Measurements from ENCODE around the gene GART. TPM values are rescaled to one million over a fixed set of nuclear protein-coding genes. Genes with fewer than 3 reads are reported as not detected.

GART gene
- total and polyA plus RNA-seq, 8 donors = 4.1 to 126 (median 47.8) TPM

- DNase-seq = no peak
- H3K27me3 ChIP-seq = no peaks in the 10 kb centered on the region
- H3K27ac ChIP-seq = no peak overlapping the region
- H3K36me3 ChIP-seq = peaks cover 0 to 3% (median 0%) of the 10 kb centered on the region in 4 donors
- no peak for TF ChIP-seq CTCF (IDR thresholded peaks at IDR 0.05)
- no peak for TF ChIP-seq POLR2A (IDR thresholded peaks at IDR 0.05)
- no peak for TF ChIP-seq EP300 (IDR thresholded peaks at IDR 0.05)
- no peak for TF ChIP-seq POLR2AphosphoS5 (IDR thresholded peaks at IDR 0.05)
- 91 to 98% (median 95%) methylated on average over 5 of the region's 5 CpGs for WGBS, 5 donors
- no peak overlapping the region for H3K4me3 ChIP-seq
- peaks cover 6 to 21% (median 15%) of the 10 kb centered on the region in 4 donors for H3K4me1 ChIP-seq
- H3K9me3 ChIP-seq = no peaks in the 10 kb centered on the region
- intact Hi-C loops (cut with DNase I; ENCODE audit: low total_unique reads) = no loop called here
Observed at GRCh38 chr21:33487996-33488395, 53.9 kb downstream of the GART start.

- H3K4me1 ChIP-seq = peaks cover 7 to 27% (median 22%) of the 10 kb centered on the region in 4 donors
- H3K27ac ChIP-seq = no peak overlapping the region
- no peaks in the 10 kb centered on the region for H3K27me3 ChIP-seq
- TF ChIP-seq CTCF (IDR thresholded peaks at IDR 0.05) (no peak), EP300 (IDR thresholded peaks at IDR 0.05) (no peak), POLR2AphosphoS5 (IDR thresholded peaks at IDR 0.05) (no peak), POLR2A (IDR thresholded peaks at IDR 0.05) (no peak)
- no peak overlapping the region for H3K4me3 ChIP-seq
- intact Hi-C loops (cut with DNase I; ENCODE audit: low total_unique reads) = no loop called here
- no peaks in the 10 kb centered on the region for H3K36me3 ChIP-seq
- H3K9me3 ChIP-seq = no peaks in the 10 kb centered on the region
- DNase-seq = peak in 1 of 2 donors; percentile 6
- 88 to 95% (median 90%) methylated on average over 8 to 9 of the region's 9 CpGs for WGBS, 5 donors
Observed at GRCh38 chr21:33481314-33481943, 60.5 kb downstream of the GART start.

GRCh38 chr21:33480481-33481103, 61.3 kb downstream of the GART start:
- H3K9me3 ChIP-seq = no peaks in the 10 kb centered on the region
- intact Hi-C loops (cut with DNase I; ENCODE audit: low total_unique reads) = no loop called here
- no peak for DNase-seq
- H3K36me3 ChIP-seq = no peaks in the 10 kb centered on the region
- H3K4me3 ChIP-seq = peak overlapping the region; percentile 79 to 98 (median 96)
- H3K27me3 ChIP-seq = no peaks in the 10 kb centered on the region
- peak overlapping the region; percentile 81 to 98 (median 97) for H3K27ac ChIP-seq
- TF ChIP-seq POLR2A (IDR thresholded peaks at IDR 0.05) = no peak
- TF ChIP-seq EP300 (IDR thresholded peaks at IDR 0.05) = no peak
- TF ChIP-seq CTCF (IDR thresholded peaks at IDR 0.05) = no peak
- TF ChIP-seq POLR2AphosphoS5 (IDR thresholded peaks at IDR 0.05) = no peak
- WGBS, 5 donors = 20 to 26% (median 22%) methylated on average over 17 of the region's 17 CpGs
- peaks cover 7 to 27% (median 22%) of the 10 kb centered on the region in 4 donors for H3K4me1 ChIP-seq

GRCh38 chr21:33479679-33480480, 62.0 kb downstream of the GART start, which contains the start of gene TMEM50B:
TSS of gene TMEM50B (minus strand) at chr21:33479974. CDS start at chr21:33468885, 11,089 bp downstream.
- intact Hi-C loops (cut with DNase I; ENCODE audit: low total_unique reads) = no loop called here
- peak; percentile 96 to 99 for DNase-seq

More at GRCh38 chr21:33479679-33480480, 62.0 kb downstream of the GART start, which contains the start of gene TMEM50B:
- H3K36me3 ChIP-seq = peaks cover 0 to 2% (median 0%) of the 10 kb centered on the region in 4 donors
- H3K4me1 ChIP-seq = peaks cover 7 to 27% (median 22%) of the 10 kb centered on the region in 4 donors
- peak within 1 kb of the TSS; percentile 97 to 98 (median 98) for H3K27ac ChIP-seq
- H3K9me3 ChIP-seq = no peaks in the 10 kb centered on the region
- WGBS, 5 donors = 0 to 1% (median 1%) methylated on average over 19 to 93 of the region's 93 CpGs
- H3K4me3 ChIP-seq = peak within 1 kb of the TSS; percentile 79 to 98 (median 96)
- TF ChIP-seq POLR2A (IDR thresholded peaks at IDR 0.05) = peak in 2 of 4 donors; percentile 84 to 85
- no peak for TF ChIP-seq EP300 (IDR thresholded peaks at IDR 0.05)
- peak; percentile 93 to 97 (median 96) for TF ChIP-seq POLR2AphosphoS5 (IDR thresholded peaks at IDR 0.05)
- TF ChIP-seq CTCF (IDR thresholded peaks at IDR 0.05) = peak in 5 of 7 experiments; percentile 42 to 52 (median 47)
- H3K27me3 ChIP-seq = no peaks in the 10 kb centered on the region
